HG03139 (cell line): ENCODE data around the gene ARFGAP3.

Experiments
- ATAC-seq: cut with Tn5 transposase; IDR thresholded peaks from one replicate; pipeline ENCODE4 v1.9.1; 2021; ENCODE audit not compliant: unreplicated experiment

The ARFGAP3 gene, protein sequence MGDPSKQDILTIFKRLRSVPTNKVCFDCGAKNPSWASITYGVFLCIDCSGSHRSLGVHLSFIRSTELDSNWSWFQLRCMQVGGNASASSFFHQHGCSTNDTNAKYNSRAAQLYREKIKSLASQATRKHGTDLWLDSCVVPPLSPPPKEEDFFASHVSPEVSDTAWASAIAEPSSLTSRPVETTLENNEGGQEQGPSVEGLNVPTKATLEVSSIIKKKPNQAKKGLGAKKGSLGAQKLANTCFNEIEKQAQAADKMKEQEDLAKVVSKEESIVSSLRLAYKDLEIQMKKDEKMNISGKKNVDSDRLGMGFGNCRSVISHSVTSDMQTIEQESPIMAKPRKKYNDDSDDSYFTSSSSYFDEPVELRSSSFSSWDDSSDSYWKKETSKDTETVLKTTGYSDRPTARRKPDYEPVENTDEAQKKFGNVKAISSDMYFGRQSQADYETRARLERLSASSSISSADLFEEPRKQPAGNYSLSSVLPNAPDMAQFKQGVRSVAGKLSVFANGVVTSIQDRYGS

GRCh38 chr22:42856865-42857704 is at the start of gene ARFGAP3:
Gene ARFGAP3, minus strand, starts transcription at chr22:42857273. Its CDS starts 91 bp downstream, at chr22:42857182.
- peak; percentile 81 for ATAC-seq

DNA sequence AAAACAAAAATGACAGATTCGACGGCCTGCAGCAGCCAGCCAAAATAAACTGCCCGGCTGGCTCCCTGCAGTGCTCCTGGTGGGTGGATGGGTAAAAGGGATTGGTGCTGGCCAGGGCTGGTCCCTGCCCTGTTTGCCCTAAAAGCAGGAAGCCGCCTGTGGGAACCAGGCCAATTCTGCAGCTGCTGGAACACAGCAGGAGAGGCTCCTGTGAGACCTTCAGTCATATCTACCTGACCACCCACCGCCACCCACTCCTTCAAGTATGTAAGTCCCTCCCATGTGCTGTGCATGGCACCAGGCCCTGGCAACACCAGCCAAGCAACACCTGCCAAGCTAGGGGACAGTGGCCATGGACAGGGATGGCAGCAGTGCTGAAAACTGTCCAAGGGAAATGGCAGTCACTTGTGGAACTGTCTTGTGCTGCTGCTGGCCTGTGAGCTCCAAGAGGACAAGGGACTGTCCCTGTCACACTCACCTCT is 48.7 kb upstream of the ARFGAP3 start:
- ATAC-seq, result no peak

GRCh38 chr22:42905217-42905616 is 48.1 kb upstream of the ARFGAP3 start:
- no peak for ATAC-seq

DNA sequence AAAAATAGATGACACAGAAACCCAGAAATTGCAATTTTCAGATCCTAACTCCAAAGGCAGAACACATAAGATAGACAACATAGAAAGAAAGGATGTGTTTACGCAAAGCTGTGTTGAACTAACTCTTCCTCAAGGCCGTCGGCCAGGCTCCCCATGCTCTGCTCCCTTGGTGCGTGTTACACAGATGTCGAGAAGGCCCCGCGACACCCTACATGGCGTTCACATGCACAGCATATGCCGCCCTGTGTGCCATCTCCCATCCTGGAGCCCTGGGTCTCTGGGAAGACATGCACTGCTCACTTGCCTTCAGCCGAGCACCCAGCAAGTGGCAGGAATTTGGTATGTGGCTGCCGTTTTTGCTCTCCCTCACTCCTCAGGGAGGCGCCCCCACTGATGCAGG is 47.0 kb upstream of the ARFGAP3 start:
- no peak for ATAC-seq

GRCh38 chr22:42902875-42903510 is 45.9 kb upstream of the ARFGAP3 start:
- no peak for ATAC-seq

- ATAC-seq, result no peak
These were observed 44.9 kb upstream of the ARFGAP3 start for GRCh38 chr22:42901790-42902508.

GRCh38 chr22:42897960-42898359 is 40.9 kb upstream of the ARFGAP3 start:
- no peak for ATAC-seq

- no peak for ATAC-seq
These were observed 38.5 kb upstream of the ARFGAP3 start for GRCh38 chr22:42895541-42895981.

DNA sequence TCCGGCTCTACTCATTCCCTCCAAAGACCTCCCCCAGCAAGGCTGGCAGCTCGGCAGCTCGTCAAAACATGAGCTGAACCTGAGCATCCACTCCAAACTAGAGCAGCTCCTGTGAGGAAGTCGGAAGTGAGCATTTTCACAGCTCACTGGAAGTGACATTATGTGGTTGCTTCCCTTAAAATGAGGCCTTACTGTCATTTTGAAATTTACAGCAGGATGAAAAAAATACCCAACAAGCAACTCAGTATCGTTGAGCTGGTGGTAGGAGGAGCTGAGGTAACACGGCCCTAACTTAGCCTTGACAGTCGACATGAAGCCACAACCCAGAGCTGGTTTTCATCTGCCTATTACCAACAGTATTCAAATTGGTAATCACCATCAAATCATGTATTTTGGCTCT is 38.0 kb upstream of the ARFGAP3 start:
- no peak for ATAC-seq

DNA sequence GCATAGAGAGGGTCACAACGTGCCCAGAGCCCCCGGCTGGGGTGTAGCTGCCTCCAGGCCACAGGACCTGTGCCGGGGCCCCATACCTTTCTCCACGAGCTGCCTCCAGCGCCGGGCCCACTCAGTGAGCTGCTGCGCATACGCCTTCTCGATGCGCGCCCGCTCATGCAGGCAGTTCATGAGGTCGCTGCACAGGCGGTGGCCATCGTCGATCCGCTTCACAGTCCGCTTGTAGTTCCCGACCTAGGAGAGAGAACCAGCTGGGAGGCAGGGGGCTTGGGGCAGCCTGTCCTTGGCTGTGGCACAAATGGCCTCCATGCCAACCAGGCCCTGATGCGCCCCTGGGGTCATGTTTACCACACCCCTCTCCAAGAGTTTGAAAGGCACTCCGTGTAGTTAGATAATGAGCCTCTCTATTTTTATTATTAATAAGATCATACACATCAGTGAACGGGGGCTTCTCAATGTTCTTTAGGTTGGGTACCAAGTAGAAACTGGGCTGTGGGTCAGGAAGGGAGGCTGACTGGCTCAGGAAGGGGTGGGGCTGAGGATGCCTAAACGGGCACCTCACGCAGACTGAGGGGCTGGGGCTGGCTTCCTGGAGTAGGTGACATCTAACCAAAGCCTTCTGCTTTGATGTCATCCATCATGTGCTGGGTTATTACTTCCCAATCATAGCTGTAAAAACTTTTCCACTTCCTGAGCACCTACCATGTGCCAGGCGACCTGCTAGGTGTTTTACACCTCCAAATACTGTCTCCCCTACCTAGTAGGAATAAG is 36.5 kb upstream of the ARFGAP3 start:
- no peak for ATAC-seq

DNA sequence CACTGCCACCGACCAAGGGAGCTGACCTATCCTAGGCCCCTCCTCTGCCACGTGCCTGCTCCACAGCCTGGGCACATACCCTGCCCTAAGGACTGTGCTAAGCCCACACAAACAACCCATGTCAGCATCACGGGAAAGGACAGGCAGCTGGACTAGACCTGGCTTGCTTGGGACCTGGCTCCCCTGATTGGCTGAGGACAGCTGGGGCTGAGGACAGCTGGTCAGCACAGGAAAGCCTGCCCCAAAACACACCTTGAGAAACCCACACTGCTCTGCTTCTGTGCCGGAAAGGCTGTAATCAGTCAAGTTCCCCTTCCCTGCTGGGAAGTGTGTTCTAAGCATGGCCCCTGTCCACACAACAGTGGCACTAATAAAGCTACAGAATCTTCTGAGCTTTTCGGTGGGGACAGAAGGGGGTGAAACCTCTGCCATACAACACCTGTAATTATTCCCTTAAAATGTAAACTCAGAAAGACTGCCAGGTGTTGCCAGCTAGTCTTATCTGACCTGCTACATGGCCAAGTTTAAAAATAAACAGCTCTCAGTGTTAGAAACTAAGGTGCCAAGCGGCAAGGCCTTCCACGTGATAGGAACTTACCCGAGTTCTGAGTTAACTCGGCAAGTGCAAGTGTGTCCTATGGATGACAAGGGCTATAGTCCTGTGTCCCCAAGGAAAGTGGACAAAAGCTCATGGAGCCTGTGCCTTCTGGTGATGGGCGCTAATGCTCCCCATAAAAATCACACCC is 35.7 kb upstream of the ARFGAP3 start:
- ATAC-seq, result no peak

DNA sequence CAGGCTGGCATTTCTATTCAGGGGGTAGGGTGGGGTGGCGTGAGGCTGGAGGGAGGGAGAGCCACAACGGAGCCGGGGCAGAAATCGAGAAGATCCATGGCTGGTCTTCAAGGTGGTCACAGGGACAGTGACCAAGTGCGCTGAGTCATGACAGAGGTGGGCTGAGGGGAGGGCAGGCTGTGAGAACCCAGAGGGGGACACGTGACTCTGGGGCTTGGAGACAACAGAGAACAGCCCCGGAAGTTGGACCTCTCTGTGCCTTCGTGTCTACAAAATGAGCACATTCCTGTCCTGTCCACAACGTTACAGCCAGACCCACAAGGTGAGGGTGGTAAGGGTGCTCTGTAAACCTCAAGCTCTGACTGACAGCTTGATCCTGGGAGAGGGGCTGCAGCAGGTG is 35.1 kb upstream of the ARFGAP3 start:
- ATAC-seq, result no peak

- ATAC-seq, result no peak
These were observed 34.6 kb upstream of the ARFGAP3 start for GRCh38 chr22:42891696-42892095.

GRCh38 chr22:42891008-42891407 is 33.9 kb upstream of the ARFGAP3 start:
- ATAC-seq, result no peak

DNA sequence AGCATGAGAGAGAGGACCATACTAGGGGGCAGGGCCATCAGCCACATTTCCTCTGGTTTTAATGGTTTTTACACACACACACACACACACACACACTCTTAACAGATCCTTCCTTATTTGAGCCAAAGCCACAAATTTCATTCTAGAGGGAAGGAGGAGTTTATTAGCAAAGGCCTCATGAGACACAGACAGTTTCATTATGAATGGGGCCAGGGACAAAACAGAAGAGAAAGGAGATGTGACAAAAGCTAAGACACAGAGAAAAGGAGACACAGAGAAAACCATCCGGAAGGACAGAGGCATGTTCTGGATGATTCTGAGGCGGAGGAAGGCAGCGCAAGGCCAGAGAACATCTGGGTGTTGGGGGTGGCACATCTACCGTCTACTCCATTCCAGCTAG is 32.2 kb upstream of the ARFGAP3 start:
- peak; percentile 48 for ATAC-seq

DNA sequence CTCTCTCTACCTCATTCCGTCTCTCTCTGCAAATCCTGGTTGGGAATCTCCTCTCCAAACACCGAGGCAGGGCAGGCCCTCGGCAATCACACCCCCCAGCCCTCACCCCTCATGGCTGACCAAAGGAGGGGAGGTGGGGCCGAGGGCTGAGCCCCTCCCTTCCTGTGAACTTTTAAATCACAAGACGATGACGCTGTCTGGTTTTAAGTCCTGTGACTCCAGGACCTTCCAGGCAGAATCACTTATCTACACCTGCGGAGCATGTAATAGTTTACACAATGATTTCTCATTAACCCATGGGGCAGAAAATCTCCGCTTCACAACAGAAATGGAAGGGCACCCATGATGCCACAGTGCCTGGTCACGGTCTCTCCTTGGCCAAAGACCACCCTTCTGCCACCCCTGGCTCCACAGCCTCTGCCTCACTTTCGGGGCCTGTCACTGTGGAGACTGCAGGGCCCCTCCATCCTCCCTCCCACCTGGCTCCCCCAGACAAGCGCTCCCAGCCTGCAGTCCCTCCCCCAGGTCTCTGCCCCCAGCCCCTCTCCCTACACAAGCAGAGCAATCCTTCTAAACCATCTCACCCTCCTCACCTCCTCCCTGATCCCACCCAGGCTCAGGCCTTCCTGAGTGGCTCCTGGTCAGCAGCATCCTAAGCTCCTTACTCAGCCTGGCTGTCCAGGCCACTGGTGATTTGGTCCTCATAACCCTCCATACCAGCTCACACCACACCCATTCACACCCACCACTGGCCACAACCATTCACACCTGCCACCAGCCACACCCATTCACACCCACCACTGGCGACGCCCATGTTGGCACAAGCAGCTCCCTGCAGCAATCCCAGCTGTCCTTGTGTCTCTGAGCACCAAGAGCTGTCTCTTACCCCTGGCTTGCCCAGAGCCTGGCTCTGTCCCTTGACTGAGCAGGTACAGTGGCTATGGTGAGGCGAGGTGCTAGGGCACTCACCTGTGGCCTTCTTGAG is 30.7 kb upstream of the ARFGAP3 start:
- no peak for ATAC-seq

GRCh38 chr22:42887120-42887519 is 30.0 kb upstream of the ARFGAP3 start:
- no peak for ATAC-seq

GRCh38 chr22:42885446-42885845 is 28.4 kb upstream of the ARFGAP3 start:
- ATAC-seq, result no peak
